AG08395 (cell line): ENCODE results near the gene HOXA9.

Source experiments
- DNase-seq: peaks from one replicate; pipeline ENCODE4 v3.0.0; 2012; ENCODE audit warnings: mixed read lengths, low spot score

HOXA9 gene

DNA sequence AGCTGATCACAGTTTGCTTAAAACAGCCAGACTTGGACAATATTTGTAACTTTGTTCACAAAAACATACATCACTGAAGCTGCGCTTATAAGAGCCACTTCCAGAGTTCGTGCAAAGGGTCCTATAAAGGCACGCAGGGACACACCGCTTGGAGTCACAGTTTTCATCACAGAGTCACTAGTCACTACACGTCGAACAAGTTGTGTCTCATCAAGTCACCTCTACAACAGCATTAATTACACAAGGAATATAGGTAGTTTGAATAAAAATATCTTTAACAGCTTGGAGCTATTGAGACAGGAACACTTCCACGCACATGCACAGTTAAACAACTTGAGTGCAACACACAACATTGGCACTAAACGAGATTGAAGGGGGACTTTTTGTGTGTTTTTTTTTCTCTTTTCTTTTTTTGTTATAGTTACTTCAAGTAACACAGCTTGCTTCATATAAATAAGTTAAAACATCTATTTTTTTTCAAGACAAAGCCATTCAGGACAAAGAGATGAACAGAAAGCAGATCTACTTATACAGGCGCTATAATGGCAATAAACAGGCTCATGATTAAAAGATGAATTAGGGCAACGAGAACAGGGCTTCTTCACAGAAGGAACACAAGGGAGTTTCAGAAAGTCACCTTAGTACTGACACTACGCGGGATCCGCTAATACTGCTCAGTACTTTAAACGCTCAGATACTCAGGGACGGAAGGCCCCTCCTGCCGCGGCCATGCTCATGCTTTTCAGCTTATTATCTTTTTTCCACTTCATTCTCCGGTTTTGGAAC, 24.0 kb downstream of the HOXA9 start:
- no peak for DNase-seq

GRCh38 chr7:27140126-27140857, 25.0 kb downstream of the HOXA9 start:
- DNase-seq: no peak

DNA sequence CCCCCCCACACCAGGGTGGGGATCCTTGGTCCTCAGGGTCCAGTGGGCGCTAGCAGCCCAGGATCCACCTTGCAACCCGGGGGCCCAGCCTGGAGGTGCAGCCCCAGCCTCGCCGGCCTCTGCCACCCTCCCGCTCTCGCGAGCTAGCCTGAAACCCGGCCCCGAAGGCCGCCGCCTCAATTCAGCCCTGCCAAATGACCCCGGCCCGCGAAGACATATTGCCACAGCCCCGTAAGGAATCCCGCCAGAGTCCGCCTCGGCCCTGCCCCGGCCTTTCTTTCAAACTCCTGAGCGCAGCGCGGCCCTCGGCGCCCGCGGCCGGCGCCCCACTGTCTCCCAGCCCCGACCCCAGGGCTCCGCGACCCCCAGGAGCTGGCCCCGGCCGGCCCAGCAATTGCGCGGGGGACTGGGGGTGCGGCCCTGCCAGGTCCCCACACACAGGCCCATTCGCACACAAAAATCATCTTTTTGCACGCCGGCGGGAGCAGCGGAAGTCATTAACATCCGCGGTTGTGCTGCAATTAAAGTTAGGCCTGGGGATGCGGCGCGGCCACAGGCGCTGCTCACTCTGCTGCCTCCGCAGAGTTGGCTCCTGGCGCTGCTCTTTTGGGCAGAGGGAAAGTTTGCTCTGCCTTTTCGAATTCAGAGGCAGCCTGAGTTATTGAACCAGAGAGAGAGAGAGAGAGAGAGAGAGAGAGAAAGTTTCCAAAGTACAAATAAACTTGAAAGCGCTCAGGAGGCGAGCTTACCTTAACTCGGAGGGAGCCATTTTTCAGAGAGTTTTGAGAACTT, 25.8 kb downstream of the HOXA9 start:
- DNase-seq: no peak

- no peak for DNase-seq
Measured at GRCh38 chr7:27138985-27139333, 26.4 kb downstream of the HOXA9 start.

DNA sequence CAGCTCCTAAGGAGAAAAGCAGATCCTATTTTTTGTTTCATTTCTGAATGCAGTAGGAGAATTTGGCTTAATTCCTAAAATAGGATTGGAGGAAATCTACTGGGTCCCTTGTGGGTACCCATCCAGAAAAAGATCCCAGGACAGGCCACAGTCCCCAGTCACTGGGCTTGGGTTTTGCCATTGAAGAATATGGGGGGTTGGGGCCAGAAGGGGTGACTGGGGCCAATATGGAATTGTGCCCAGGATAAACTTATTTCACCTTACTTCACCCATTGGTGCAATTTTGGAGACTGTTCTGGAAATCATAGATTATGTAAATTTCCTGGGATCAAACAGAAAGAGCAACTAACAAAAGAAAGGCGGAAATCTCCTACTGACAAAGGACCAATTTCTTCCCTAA, 26.9 kb downstream of the HOXA9 start:
- no peak for DNase-seq

- DNase-seq: no peak
Measured at GRCh38 chr7:27137640-27138315, 27.6 kb downstream of the HOXA9 start.

GRCh38 chr7:27134392-27134791, 30.9 kb downstream of the HOXA9 start:
- peak; percentile 91 for DNase-seq

DNA sequence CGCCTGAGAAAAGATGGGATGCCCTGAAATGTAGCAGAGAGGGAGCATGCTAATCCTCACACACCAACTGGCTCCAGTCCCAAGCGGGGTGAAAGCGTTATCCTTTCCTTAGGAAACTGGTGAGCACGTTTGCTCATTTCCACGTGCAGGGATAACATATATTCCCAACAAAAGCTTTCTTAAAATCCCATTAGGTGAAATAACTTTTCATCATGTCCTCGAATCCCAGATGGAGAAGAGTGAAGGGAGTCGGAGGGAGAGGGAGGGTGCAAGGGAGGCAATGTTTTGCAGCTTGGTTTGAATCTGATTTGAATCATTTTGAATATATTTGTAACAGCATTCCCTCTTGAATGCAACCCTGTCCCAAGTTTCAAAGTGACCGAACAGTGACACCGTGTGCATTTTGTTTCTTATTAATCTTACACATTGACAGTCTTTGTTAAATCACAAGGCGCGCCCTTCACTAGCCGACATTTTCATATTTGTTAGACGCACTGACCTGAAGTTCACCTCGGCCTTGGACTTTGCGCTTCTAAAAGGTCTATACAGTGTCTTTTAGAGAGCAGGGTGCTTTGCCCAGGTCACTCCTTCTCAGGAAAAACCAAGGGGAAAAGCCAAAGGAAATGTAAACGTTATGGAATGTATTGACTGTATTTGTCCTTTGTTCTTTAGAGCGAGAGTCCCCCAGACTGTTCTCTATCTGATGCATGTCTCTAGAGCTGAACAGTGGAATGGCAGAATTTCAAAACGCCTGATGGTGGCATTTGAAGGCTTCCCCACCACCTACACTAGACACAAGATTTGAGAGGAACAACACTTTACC, 31.7 kb downstream of the HOXA9 start:
- DNase-seq: no peak

GRCh38 chr7:27132978-27133377, 32.4 kb downstream of the HOXA9 start:
- DNase-seq: no peak

GRCh38 chr7:27132214-27132613, 33.1 kb downstream of the HOXA9 start:
- no peak for DNase-seq

DNA sequence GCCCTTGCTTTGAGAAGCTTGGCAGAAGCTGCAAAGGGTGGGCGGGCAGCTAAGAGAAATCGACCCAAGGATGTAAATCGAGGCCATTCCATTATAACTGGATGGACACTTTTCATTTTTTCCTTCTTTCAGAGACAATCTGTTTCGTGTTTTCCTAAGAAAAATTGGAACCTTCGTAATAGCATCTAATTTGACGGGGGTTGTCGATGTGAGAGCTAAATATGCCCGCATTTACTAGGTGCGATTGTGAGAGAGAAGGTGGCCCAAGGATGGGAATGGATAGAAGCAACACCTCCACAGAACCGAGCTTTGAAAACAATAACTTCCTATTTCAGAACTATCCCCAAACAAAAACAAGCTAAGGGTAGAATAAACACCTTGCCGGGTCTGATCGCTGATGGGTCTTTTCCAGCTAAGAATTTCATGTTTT, 33.9 kb downstream of the HOXA9 start:
- no peak for DNase-seq

GRCh38 chr7:27130540-27131389, 34.6 kb downstream of the HOXA9 start, which contains the start of gene HOXA4:
Gene HOXA4 (minus strand): TSS chr7:27130757. CDS start chr7:27130733, 24 bp downstream.
- DNase-seq: peak; percentile 97

GRCh38 chr7:27129729-27130539, 35.4 kb downstream of the HOXA9 start:
- DNase-seq: peak; percentile 59

DNA sequence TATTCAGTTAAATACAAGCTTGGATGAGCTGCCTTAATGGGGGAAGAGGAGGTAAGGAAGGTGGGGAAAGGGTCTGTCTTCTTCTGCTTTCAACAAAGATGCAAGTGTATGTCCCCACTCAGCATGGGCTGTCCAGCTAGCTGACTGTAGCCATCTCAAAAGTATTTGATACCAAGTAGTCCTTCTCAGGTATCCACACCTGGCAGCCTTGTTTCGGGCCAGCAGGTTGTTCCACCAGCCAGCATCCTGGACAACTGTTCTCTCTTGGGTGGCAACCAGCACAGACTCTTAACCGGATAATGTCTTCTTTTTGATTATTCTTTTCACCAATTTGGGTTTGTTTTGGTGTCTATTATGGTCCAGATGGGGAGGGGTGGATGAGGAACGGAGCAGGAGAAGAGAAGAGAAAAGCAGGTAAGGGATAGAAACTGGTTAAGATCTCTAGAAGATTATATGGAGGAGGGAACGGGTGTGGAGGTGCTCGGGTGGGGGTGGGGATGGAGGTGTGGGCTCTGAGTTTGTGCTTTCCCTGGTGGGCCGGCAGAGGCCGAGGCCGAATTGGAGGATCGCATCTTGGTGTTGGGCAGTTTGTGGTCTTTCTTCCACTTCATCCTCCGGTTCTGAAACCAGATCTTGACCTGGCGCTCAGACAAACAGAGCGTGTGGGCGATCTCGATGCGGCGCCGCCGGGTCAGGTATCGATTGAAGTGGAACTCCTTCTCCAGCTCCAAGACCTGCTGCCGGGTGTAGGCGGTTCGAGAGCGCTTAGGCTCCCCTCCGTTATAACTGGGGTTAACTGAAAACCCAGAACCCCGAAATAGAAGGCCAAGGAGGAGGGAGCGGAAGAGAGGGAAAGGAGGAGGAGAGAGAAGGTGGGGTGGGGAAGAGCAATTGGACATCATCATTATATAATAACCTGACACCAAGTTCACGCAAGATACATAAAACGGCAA, 36.3 kb downstream of the HOXA9 start:
- no peak for DNase-seq

DNA sequence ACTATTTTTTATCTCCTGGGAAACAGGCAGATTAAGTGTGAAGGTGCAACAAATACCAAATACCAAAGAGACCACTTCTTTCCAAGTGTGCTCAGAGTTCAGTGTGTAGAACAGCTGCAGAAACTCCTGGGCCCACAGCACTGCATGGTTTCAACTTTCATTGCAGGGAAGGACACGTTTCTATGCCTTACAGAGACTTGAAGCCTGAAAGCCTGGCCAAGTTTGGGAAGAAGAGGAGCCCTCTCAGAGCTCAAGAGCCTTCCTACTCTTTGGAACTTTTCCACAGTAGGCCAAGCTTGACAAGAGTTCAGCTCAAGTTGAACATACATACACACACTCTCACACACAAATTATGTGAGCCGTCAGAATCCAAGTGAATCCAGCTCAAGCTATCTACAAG, 37.3 kb downstream of the HOXA9 start:
- DNase-seq: no peak

DNA sequence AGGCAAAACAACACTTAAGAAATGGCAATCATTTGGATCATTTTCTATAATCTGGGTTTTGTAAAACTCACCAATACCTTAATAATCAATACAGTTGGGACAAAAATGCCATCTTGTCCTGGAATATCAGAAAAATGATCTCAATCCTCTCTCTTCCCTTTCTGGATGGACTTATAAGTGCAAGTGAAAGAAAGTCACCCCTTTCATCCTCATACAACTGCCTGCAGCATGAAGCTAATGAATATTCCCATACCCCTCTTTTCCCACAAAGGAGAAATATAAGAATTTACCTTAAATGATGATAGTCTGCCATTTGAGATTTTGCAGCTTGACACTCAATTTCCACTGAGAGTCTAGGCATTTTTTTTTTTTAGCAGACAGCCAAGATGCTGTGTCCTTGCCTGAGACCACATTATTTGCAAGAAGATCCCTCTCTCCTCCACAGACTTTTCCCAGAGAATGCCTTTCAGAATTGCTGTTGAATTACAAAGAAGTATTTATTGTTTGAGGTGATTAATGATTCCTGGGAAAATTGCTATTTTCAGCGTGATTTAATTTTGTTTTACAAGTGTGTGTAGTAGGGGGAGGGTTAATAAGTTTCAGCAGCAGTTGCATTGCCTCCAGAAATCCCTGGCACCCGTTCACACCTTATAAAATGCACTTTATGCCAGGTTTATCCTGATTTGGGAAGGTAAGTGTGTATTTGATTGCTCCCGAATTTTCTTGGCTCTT, 38.6 kb downstream of the HOXA9 start:
- DNase-seq: no peak

DNA sequence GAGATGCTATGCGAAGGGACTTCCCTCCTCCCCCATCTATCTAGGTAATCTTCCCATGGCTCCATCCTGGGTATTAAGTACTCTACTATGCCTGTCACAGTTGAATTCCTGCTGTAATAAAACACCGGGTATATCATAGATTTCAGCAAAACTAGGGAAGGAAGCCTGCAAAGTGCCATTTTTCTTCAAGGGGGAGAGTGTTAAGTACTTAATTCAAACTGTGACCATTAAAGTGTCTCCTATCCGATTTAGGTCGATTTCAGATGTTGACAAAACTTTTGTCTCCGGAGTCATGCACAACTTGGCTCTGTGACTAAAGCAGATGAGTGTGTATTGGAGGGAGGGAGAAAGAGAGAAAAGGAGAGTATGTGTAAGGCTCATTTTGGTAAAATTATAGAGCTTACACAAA, 39.3 kb downstream of the HOXA9 start:
- no peak for DNase-seq
